Measurements from ENCODE around the gene SEBOX. TPM values are rescaled to one million over a fixed set of nuclear protein-coding genes. Genes with fewer than 3 reads are reported as not detected.

SEBOX gene
- total RNA-seq, 4 donors from 2014 or later: not detected

- intact Hi-C loops (cut with DNase I; ENCODE audit: low total_unique reads): loop anchor here (1.0 to 10.0 kb wide), 5 partner anchors 17 to 616 kb away; partner anchors contain the start of genes LYRM9, POLDIP2 and TMEM97
- in situ Hi-C loops (cut with MboI; ENCODE audit: low sequenced_read_pairs in 4 of 4): loop anchor here in 3 of 4 donors (10.0 to 25.0 kb wide), 3 partner anchors 291 to 626 kb away; partner anchors contain the start of genes PHF12 (in 3 of the 3) and NLK (in 1 of the 3)
- Histone ChIP-seq H3K4me3 (peak overlapping the region; percentile 73 to 99 (median 94)), H3K4me1 (peaks cover 38 to 41% of the 10 kb centered on the region in 2 donors), H3K36me3 (peaks cover 0 to 22% of the 10 kb centered on the region in 2 donors), H3K9me3 (no peaks in the 10 kb centered on the region), H3K27ac (peak overlapping the region; percentile 86 to 94 (median 90)), H3K27me3 (no peaks in the 10 kb centered on the region)
- peak in 1 of 2 donors; percentile 4 for ATAC-seq
- TF ChIP-seq POLR2A (IDR thresholded peaks at IDR 0.05) (peak; percentile 3 to 7), CTCF (IDR thresholded peaks at IDR 0.05 in 4 of 5, conservative IDR thresholded peaks at IDR 0.05 in 1 of 5) (no peak)
- no peak for DNase-seq
Observed at GRCh38 chr17:28335959-28336871, 28.8 kb downstream of the SEBOX start.

GRCh38 chr17:28335201-28335958, 29.6 kb downstream of the SEBOX start, which contains the start of the genes IFT20 and TNFAIP1:
Gene IFT20 (minus strand): TSS chr17:28335472. CDS start chr17:28331985, 3,487 bp downstream.
Gene TNFAIP1 (plus strand): TSS chr17:28335761. CDS start chr17:28339522, 3,761 bp downstream.
- in situ Hi-C loops (cut with MboI; ENCODE audit: low sequenced_read_pairs in 4 of 4): loop anchor here in 3 of 4 donors (10.0 to 25.0 kb wide), 3 partner anchors 291 to 627 kb away; partner anchors contain the start of genes PHF12 (in 3 of the 3) and NLK (in 1 of the 3)
- peak within 1 kb of the TSS; percentile 86 to 94 (median 90) for H3K27ac ChIP-seq
- H3K4me1 ChIP-seq: peaks cover 38 to 41% of the 10 kb centered on the region in 2 donors
- TF ChIP-seq POLR2A (IDR thresholded peaks at IDR 0.05) (peak; percentile 92 to 93), CTCF (IDR thresholded peaks at IDR 0.05 in 4 of 5, conservative IDR thresholded peaks at IDR 0.05 in 1 of 5) (no peak)
- H3K27me3 ChIP-seq: no peaks in the 10 kb centered on the region
- peak; percentile 98 for ATAC-seq
- H3K4me3 ChIP-seq: peak within 1 kb of the TSS; percentile 73 to 99 (median 94)
- DNase-seq: peak; percentile 99
- H3K9me3 ChIP-seq: no peaks in the 10 kb centered on the region
- intact Hi-C loops (cut with DNase I; ENCODE audit: low total_unique reads): loop anchor here (1.0 to 10.0 kb wide), 5 partner anchors 16 to 617 kb away; partner anchors contain the start of genes LYRM9, POLDIP2 and TMEM97
- peaks cover 0 to 18% of the 10 kb centered on the region in 2 donors for H3K36me3 ChIP-seq

GRCh38 chr17:28334666-28335200, 30.3 kb downstream of the SEBOX start:
- Histone ChIP-seq H3K27me3 (no peaks in the 10 kb centered on the region), H3K4me1 (peaks cover 38 to 41% of the 10 kb centered on the region in 2 donors), H3K4me3 (peak overlapping the region; percentile 70 to 99 (median 94)), H3K36me3 (peaks cover 0 to 15% of the 10 kb centered on the region in 2 donors), H3K27ac (peak overlapping the region; percentile 77 to 91 (median 88)), H3K9me3 (no peaks in the 10 kb centered on the region)
- in situ Hi-C loops (cut with MboI; ENCODE audit: low sequenced_read_pairs in 4 of 4): loop anchor here in 3 of 4 donors (10.0 to 25.0 kb wide), 3 partner anchors 290 to 628 kb away; partner anchors contain the start of genes PHF12 (in 3 of the 3) and NLK (in 1 of the 3)
- intact Hi-C loops (cut with DNase I; ENCODE audit: low total_unique reads): loop anchor here (1.0 to 10.0 kb wide), 5 partner anchors 15 to 618 kb away; partner anchors contain the start of genes LYRM9, POLDIP2 and TMEM97
- ATAC-seq (peak in 1 of 2 donors; percentile 0), DNase-seq (no peak)
- TF ChIP-seq CTCF (IDR thresholded peaks at IDR 0.05 in 4 of 5, conservative IDR thresholded peaks at IDR 0.05 in 1 of 5): no peak
- TF ChIP-seq POLR2A (IDR thresholded peaks at IDR 0.05): no peak

All from gastrocnemius medialis (tissue), 4 donors.